Putamen (tissue), 1 donor: ENCODE results near the gene PRKG2.
A peak's percentile ranks its signal among the peaks of the same experiment; 100 is the strongest.

Experiments used
- DNase-seq: peaks from one replicate; pipeline ENCODE4 v3.0.0-alpha.2; 2016; ENCODE audit warnings: low spot score

PRKG2 gene

GRCh38 chr4:81096566-81096965, 118.5 kb downstream of the PRKG2 start:
- DNase-seq: no peak

- no peak for DNase-seq
These were observed 119.6 kb downstream of the PRKG2 start for GRCh38 chr4:81095389-81095788.

DNA sequence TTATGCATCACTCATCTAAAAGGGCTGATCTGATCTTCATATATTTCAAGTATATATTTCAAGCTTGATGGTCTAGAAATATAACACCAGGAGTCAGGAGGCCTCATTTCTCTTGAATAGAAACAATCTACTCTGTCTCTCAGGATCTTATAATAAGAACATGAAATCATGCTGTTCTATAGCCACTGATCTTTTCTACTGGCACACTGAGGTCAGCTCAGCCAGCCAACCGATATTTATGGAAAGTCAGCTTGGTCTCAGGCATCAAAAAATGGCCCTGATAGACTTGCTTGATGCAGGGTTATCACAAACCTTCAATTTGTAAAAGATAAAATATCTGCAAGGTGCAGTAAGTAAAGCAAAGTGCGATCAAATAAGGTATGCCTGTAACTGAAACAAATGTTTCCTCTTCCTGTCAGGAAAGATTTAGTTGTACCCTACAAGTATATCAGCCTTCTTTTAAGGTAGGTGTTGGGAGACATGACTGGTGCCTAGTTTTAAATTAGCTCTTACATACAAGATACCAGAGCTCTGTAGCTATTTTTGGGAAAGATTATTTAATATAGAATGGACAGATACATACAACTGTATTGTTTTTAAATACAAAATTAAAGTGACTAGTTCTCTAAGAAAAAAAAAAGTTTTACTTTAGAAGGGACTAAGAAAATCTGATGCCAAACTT, 121.2 kb downstream of the PRKG2 start:
- no peak for DNase-seq

DNA sequence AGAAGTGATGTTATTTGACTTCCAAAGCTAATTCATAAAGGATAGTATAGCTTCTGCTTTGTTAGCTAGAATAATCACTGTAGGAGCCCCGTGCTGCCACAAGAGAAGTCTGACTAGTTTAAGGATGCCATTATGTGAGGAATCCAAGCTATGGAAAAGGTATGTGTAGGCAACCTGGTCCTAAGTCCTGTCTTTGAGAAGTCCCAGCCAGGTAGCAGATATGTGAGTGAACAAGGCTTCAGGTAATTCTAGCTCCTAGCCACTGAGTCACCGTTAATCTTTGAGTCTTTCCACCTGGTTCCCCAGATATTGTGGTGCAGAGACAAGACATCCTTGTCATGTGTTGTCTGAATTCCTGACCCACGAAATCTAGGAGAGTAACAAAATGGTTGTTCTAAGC, 129.0 kb downstream of the PRKG2 start:
- DNase-seq: no peak

DNA sequence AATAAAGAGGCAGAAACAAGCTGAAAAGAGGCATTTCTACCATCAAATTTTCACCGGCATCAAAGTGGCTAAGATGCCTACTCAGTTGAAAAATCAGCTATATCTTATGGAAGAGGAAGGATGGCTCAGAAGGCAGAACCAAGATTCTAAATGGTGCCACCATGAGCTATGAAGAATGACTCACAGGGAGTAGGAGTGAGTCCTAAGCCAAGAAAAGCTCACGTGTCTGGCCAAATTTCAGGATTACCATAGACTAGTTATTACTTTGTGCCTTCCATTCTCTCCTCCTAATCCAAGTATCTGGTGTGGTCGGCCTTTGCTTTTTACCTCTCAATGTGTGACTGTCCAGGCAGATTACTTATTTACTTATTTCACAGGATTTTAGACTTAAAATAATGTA, 129.7 kb downstream of the PRKG2 start:
- no peak for DNase-seq

- DNase-seq: no peak
These were observed 130.4 kb downstream of the PRKG2 start for GRCh38 chr4:81084634-81085033.

GRCh38 chr4:81084029-81084428, 131.0 kb downstream of the PRKG2 start:
- no peak for DNase-seq

- no peak for DNase-seq
These were observed 133.9 kb downstream of the PRKG2 start for GRCh38 chr4:81081156-81081555.

DNA sequence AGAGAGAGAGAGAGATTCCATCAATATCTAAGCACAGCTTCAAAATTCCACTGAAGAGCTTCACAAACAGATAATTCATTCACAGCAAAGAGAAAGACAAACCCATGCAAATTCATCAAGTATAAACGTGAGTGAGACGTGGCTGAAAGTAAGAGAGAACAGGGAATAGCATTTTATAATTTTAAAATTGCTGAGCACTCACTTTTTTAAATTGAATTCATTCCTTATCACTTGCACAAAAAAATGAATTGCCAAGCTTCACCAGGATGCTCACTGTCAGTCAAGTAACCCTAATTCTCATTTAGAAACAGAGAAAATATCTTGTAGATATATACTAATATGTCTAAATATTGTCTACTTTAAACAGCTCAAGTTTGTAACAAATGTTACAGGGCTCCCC, 144.0 kb downstream of the PRKG2 start:
- DNase-seq: no peak

GRCh38 chr4:81069706-81070331, 145.2 kb downstream of the PRKG2 start:
- DNase-seq: peak; percentile 81

GRCh38 chr4:81065446-81065845, 149.6 kb downstream of the PRKG2 start:
- no peak for DNase-seq

DNA sequence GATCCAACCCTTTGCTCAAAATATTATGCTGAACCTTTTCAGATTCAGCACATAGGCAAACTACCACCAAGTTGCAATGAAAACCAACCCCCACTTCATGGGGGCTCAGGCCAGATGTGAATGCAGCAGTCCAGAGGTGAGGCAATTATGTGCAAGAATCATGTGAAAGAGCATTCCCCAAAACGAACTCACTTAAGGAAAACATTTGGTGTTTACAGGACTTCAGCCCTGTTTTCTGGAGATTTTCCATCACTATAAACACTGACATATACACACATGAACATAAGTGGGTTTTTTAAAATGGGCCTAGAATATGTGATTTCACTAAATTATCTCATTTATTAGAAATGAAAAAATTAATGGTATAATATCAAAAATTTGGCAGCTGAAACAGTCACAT, 153.0 kb downstream of the PRKG2 start:
- no peak for DNase-seq

- no peak for DNase-seq
These were observed 153.7 kb downstream of the PRKG2 start for GRCh38 chr4:81061344-81061730.

DNA sequence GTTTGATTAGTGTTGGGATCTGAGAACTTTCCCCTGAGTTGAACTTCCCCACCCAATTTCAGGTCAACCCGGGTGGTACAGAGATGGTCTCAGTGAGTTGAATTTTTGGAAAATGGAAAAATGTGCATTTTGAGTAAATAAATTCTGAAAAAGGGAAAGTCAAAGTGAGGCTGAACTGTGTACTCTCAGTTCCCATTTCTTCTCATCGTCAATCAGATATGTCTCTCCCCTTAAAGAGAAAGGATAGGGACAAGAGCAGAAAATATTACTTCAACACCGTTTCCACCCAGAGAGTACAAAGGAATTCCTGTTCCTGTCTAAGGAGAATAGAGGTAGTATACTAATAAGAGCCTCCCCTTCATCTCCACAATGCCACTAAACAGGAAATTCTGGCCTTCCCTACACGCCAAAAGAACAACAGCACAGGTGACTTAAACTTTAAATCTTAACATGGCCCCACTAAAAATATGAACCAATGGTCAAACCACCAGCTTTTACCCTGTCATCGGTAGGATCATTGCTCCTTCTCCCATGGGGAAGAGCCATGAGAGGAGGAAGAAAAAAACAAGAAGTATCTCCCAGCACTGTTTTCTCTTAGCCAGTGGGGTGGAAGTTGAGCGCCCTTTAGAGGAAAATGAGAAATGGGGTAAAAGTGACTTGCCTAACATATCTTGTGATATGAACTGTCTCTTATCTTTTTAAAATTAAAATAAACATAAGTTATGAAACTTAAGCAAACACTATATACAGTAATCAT, 154.3 kb downstream of the PRKG2 start:
- DNase-seq: no peak

GRCh38 chr4:81058621-81059020, 156.4 kb downstream of the PRKG2 start:
- no peak for DNase-seq

GRCh38 chr4:81052119-81053068, 162.6 kb downstream of the PRKG2 start:
- peak; percentile 34 for DNase-seq

- no peak for DNase-seq
These were observed 165.1 kb downstream of the PRKG2 start for GRCh38 chr4:81049907-81050306.

DNA sequence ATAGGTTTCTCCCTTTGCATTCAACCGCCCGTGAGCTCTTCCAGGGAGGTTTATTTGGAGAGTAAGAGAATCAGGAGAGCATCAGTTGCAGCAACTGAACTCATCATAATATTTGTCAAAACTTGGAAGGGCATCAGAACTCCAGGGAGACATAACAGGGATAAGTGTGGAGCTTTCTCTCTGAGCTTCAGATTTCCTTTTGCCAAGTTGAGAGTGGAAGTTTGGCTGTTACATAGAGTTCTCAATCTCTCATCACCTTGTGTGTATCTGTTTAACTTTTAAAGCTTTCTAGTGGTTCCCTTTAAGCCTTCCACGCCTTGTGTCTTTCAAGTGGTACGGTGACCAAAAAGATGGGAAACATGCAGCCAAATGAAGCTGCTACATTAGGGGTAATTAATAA, 165.7 kb downstream of the PRKG2 start:
- DNase-seq: no peak

- no peak for DNase-seq
These were observed 172.2 kb downstream of the PRKG2 start for GRCh38 chr4:81042578-81043365.

DNA sequence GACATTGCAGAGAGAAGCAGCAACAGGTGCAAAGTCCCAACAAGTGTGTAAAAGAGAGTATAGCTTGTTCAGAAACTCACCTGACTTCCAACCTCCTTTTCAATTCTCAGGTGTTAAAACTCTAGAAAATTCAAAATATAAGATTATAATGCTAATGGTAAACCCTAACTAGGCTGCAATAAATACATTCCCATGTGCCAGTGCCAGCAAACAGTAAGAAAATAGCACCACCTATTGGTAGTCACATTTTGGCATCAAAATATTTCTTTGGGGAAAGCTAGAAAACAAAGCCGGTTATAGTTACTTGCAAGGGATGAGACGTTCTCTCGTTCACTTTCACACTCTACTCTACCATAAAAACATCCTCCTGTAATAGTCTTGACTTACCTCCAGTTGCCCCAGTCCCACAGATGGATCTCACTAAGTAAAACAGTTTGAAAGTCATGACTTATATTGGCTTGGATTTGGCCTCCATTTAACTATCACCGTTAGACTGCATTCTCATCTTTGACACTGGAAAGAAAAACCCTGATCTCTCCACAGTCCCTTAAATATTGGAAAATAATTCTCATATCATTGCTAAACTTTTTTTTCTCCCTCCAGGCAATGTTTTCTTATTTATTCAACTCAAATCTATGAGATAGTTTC, 174.9 kb downstream of the PRKG2 start:
- DNase-seq: peak; percentile 5
